ENCODE data around the gene PDE5A.
"Not testable (repeated sequence)": the region's sequence is repeated elsewhere in the genome, so short reads cannot be mapped to it uniquely, and the experiment has no call there.

Gene PDE5A

DNA sequence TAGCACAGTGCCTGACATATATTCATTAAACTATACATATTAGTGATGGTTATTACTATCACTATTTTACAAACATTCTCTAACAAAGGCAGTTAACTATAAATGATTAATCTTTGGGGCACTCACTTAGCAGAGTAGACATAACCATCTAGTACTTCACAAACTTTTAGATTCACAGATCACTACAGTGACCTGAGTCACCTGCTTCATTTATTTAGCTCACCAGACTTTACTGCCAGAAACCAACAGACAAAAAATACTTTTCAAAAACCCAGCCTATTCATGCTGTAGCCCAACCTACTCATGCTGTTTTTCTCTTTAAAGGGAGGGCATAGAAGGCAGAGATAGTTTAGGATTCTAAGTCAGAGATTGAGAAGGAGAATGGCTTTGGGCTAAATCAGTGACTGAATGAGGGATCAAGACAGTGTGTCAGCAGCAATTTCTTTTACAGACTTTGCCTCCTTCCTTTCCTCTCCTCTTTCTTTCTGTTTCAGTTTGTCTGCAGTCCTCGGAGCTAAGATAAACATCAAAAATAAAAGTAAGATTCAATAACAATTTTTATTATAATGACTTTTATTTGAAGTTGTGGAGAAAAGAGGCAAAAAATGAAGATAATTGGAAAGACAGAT lies 34.7 kb upstream of the PDE5A start:
- H3K4me3 ChIP-seq (ENCODE audit: low read depth, low read length): no peak overlapping the region
- no peak overlapping the region for H3K27ac ChIP-seq (ENCODE audit: low read depth, low read length)
- H3K4me1 ChIP-seq (ENCODE audit: control insufficient read depth, insufficient read depth, low read length): peaks cover 8% of the 10 kb centered on the region; the same call in 1 of the 2 replicates
- no peaks in the 10 kb centered on the region for H3K9me3 ChIP-seq (ENCODE audit: control insufficient read depth, insufficient read depth, low read depth, low read length)
- H3K27me3 ChIP-seq (ENCODE audit: control insufficient read depth, insufficient read depth, low read length): no peaks in the 10 kb centered on the region
- H3K36me3 ChIP-seq (ENCODE audit: control insufficient read depth, insufficient read depth, low read length): no peaks in the 10 kb centered on the region
- H3K9ac ChIP-seq (ENCODE audit: low read length): no peak overlapping the region

DNA sequence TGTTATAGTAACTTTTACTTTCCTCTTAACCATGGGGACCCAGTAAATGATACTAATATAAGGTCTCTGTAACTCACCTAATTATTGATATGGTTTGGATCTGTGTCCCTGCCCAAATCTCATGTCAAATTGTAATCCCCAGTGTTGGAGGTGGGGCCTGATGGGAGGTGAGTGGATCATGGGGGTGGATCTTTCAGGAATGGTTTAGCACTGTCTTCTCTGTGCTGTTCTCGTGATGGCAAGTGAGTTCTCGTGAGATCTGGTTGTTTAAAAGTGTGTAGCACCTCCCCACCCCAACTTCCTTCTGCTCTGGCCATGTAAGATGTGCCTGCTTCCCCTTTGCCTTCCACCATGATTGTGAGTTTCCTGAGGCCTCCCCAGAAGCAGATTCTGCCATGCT lies 34.0 kb upstream of the PDE5A start:
- H3K9ac ChIP-seq (ENCODE audit: low read length); H3K4me3 ChIP-seq (ENCODE audit: low read depth, low read length); H3K4me1 ChIP-seq (ENCODE audit: control insufficient read depth, insufficient read depth, low read length); H3K9me3 ChIP-seq (ENCODE audit: control insufficient read depth, insufficient read depth, low read depth, low read length); H3K27me3 ChIP-seq (ENCODE audit: control insufficient read depth, insufficient read depth, low read length); H3K36me3 ChIP-seq (ENCODE audit: control insufficient read depth, insufficient read depth, low read length); H3K27ac ChIP-seq (ENCODE audit: low read depth, low read length): not testable (repeated sequence)

DNA sequence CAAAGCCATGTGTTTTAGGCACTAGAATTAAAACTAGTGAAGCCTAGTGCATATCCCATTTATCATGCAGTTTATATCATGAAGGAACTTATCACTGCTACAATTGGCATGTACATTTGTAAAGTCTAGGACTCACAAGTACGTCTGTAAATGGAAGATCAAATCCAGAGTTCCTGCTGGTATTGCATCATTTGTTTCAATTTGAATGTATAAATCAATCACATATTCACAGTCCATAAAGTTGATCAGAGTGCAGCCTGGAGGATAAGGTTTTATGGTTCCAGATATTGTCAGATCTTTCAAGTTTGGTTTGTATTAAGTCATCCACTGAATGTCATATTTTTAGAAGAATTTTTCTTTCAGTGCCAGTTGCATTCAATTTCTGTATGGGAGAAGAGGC lies 32.6 kb upstream of the PDE5A start:
- no peak overlapping the region for H3K9ac ChIP-seq (ENCODE audit: low read length)
- H3K4me3 ChIP-seq (ENCODE audit: low read depth, low read length): no peak overlapping the region
- no peaks in the 10 kb centered on the region for H3K36me3 ChIP-seq (ENCODE audit: control insufficient read depth, insufficient read depth, low read length)

DNA sequence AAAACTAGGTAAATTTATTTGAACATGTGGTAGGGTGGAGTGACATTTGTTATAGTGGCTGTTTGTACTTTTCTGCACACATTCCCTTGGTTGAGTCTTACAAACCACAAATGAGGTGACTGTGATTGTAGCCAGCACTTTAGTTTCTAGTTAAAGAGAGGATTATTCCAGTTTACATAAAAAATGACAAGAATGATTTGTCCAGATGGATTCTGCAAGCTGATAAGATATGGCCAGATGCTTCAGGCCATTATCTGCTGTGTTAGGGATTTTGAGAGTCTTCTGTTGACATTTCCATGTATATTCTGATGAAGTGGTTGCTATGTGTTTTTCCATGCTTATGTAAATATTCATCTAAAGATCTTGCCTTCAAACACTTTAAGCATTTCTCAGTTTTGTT lies 31.0 kb upstream of the PDE5A start:
- H3K9me3 ChIP-seq (ENCODE audit: control insufficient read depth, insufficient read depth, low read depth, low read length): no peaks in the 10 kb centered on the region
- H3K4me3 ChIP-seq (ENCODE audit: low read depth, low read length): no peak overlapping the region
- H3K4me1 ChIP-seq (ENCODE audit: control insufficient read depth, insufficient read depth, low read length): peaks cover 17% of the 10 kb centered on the region; the same call in 1 of the 2 replicates
- H3K27me3 ChIP-seq (ENCODE audit: control insufficient read depth, insufficient read depth, low read length): no peaks in the 10 kb centered on the region
- no peak overlapping the region for H3K27ac ChIP-seq (ENCODE audit: low read depth, low read length)
- no peak overlapping the region for H3K9ac ChIP-seq (ENCODE audit: low read length)
- H3K36me3 ChIP-seq (ENCODE audit: control insufficient read depth, insufficient read depth, low read length): no peaks in the 10 kb centered on the region

More for the DNA sequence above, 32.6 kb upstream of the PDE5A start:
- H3K9me3 ChIP-seq (ENCODE audit: control insufficient read depth, insufficient read depth, low read depth, low read length): no peaks in the 10 kb centered on the region
- no peaks in the 10 kb centered on the region for H3K27me3 ChIP-seq (ENCODE audit: control insufficient read depth, insufficient read depth, low read length)
- H3K4me1 ChIP-seq (ENCODE audit: control insufficient read depth, insufficient read depth, low read length): peaks cover 16% of the 10 kb centered on the region; the same call in 1 of the 2 replicates
- H3K27ac ChIP-seq (ENCODE audit: low read depth, low read length): no peak overlapping the region

DNA sequence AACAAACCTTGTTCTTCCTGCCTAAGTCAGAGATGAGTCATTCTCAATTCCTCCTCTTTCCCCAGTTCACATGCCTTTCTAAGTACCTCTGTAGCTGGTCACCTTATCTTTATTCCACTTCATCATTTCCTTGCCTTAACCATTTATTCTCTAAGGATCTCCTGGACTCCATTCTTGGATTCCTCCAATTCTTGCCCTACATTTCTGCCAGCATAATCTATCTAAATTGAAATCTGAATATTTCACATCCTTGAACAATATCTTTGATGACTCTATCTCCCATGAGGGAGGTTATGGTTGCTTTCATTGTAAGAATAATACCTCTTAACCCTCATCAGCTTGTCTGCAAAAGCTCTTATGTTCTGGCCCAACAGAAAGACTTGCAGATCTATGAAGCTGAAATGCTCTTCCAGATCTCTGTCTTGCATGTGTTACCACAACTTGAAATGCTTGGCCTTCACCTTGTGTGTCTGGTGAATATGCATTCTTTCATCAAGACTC lies 28.6 kb upstream of the PDE5A start:
- Histone ChIP-seq H3K9me3 (ENCODE audit: control insufficient read depth, insufficient read depth, low read depth, low read length) (no peaks in the 10 kb centered on the region), H3K36me3 (ENCODE audit: control insufficient read depth, insufficient read depth, low read length) (no peaks in the 10 kb centered on the region), H3K27me3 (ENCODE audit: control insufficient read depth, insufficient read depth, low read length) (no peaks in the 10 kb centered on the region), H3K27ac (ENCODE audit: low read depth, low read length) (no peak overlapping the region), H3K4me3 (ENCODE audit: low read depth, low read length) (no peak overlapping the region), H3K4me1 (ENCODE audit: control insufficient read depth, insufficient read depth, low read length) (peaks cover 17% of the 10 kb centered on the region; the same call in 1 of the 2 replicates), H3K9ac (ENCODE audit: low read length) (no peak overlapping the region)

DNA sequence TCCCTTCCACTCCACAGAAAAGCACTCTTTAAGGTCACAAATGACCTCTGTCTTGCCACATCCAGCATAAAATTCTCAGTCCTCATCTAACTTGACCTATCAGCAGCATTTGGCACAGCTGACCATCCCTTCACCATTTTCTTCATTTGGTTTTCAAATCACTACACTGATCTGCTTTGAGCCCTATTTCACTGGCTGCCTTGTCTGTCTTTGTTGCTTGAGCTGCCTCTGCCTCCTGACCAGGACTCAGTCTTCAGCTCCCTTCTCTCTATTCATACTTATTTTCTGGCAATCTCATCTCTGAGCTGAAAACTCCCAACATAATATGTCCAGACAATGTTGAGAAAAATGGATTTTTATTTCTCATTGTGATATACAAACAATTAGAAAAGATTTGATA lies 27.7 kb upstream of the PDE5A start:
- H3K4me3 ChIP-seq (ENCODE audit: low read depth, low read length): no peak overlapping the region
- no peak overlapping the region for H3K27ac ChIP-seq (ENCODE audit: low read depth, low read length)
- H3K9ac ChIP-seq (ENCODE audit: low read length): no peak overlapping the region
- no peaks in the 10 kb centered on the region for H3K27me3 ChIP-seq (ENCODE audit: control insufficient read depth, insufficient read depth, low read length)
- H3K4me1 ChIP-seq (ENCODE audit: control insufficient read depth, insufficient read depth, low read length): peaks cover 17% of the 10 kb centered on the region; the same call in 1 of the 2 replicates
- no peaks in the 10 kb centered on the region for H3K9me3 ChIP-seq (ENCODE audit: control insufficient read depth, insufficient read depth, low read depth, low read length)
- no peaks in the 10 kb centered on the region for H3K36me3 ChIP-seq (ENCODE audit: control insufficient read depth, insufficient read depth, low read length)

DNA sequence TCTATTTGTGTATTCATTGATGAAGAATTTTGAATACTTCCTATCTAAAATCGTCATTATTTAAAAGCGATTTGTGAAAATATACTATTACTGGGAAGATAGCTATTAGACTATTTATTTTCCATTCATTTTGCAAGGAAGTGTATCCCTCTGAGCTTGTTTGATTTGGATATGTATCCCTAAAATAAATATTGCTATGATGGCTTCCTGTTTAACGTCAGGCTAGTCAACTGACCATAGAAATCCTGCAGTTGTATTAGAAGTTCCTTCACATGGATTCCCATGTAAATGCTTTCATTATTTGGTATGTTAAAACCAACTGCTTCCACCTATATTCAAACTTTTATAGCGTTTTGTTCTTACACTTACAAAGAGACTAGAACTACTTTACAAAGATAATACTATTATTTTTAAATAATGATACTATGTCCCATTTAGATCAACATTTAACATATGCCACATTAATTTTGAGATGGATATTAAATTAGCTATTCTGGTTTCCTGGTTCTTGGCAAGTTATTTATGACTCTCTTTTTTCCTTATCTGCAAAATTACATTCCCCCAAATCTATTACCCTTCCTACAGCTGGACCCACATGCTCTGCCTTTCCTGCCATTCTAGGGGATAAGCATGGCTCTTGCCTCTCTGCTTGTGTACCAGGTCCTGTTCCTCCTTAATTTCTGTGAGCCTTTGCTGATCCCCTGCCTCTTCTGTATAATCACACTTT lies 26.7 kb upstream of the PDE5A start:
- Histone ChIP-seq H3K27me3 (ENCODE audit: control insufficient read depth, insufficient read depth, low read length) (no peaks in the 10 kb centered on the region), H3K4me3 (ENCODE audit: low read depth, low read length) (no peak overlapping the region), H3K9me3 (ENCODE audit: control insufficient read depth, insufficient read depth, low read depth, low read length) (no peaks in the 10 kb centered on the region), H3K9ac (ENCODE audit: low read length) (no peak overlapping the region), H3K36me3 (ENCODE audit: control insufficient read depth, insufficient read depth, low read length) (no peaks in the 10 kb centered on the region), H3K27ac (ENCODE audit: low read depth, low read length) (no peak overlapping the region), H3K4me1 (ENCODE audit: control insufficient read depth, insufficient read depth, low read length) (peaks cover 17% of the 10 kb centered on the region; the same call in 1 of the 2 replicates)

DNA sequence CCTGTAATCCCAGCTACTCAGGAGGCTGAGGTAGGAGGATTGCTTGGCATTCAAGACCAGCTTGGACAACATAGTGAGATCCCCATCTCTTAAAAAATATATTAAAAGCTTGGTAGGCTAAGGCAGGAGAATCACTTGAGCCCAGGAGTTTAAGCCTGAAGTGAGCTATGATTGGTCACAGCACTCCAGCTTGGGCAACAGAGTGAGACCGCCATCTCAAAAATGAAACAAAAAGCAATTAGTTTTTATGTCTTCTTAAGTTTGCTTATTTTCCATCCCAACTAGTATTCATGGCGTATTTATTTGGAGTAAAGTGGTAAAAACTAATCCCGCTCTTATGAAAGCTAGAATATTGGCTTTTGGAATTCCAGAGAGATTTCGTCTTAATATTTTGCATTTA lies 25.4 kb upstream of the PDE5A start:
- Histone ChIP-seq H3K36me3 (ENCODE audit: control insufficient read depth, insufficient read depth, low read length) (no peaks in the 10 kb centered on the region), H3K4me1 (ENCODE audit: control insufficient read depth, insufficient read depth, low read length) (peaks cover 14% of the 10 kb centered on the region; the same call in 1 of the 2 replicates), H3K27me3 (ENCODE audit: control insufficient read depth, insufficient read depth, low read length) (no peaks in the 10 kb centered on the region), H3K27ac (ENCODE audit: low read depth, low read length) (no peak overlapping the region), H3K4me3 (ENCODE audit: low read depth, low read length) (no peak overlapping the region), H3K9me3 (ENCODE audit: control insufficient read depth, insufficient read depth, low read depth, low read length) (no peaks in the 10 kb centered on the region), H3K9ac (ENCODE audit: low read length) (no peak overlapping the region)

DNA sequence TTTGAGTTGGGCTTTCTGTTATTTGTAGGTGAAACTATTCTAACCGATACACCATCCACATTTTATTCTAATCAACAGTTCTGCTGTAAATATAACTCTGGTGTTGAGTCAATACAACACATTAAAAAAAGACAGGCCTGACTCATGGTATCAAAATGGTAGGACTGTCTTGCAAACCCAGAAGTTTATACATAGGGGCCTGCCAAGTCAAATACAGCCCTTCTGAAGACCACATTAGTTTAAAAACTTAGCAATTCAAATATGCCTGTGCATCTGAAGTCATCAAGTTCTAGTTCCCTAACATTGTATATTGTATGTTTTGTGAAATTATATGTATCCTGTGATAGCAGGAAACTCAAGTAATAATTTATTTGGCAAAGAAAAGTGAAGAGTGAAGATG lies 24.4 kb upstream of the PDE5A start:
- H3K36me3 ChIP-seq (ENCODE audit: control insufficient read depth, insufficient read depth, low read length): no peaks in the 10 kb centered on the region
- peaks cover 14% of the 10 kb centered on the region; the same call in 1 of the 2 replicates for H3K4me1 ChIP-seq (ENCODE audit: control insufficient read depth, insufficient read depth, low read length)
- no peaks in the 10 kb centered on the region for H3K9me3 ChIP-seq (ENCODE audit: control insufficient read depth, insufficient read depth, low read depth, low read length)
- H3K4me3 ChIP-seq (ENCODE audit: low read depth, low read length): no peak overlapping the region
- no peak overlapping the region for H3K9ac ChIP-seq (ENCODE audit: low read length)
- no peak overlapping the region for H3K27ac ChIP-seq (ENCODE audit: low read depth, low read length)
- H3K27me3 ChIP-seq (ENCODE audit: control insufficient read depth, insufficient read depth, low read length): no peaks in the 10 kb centered on the region

DNA sequence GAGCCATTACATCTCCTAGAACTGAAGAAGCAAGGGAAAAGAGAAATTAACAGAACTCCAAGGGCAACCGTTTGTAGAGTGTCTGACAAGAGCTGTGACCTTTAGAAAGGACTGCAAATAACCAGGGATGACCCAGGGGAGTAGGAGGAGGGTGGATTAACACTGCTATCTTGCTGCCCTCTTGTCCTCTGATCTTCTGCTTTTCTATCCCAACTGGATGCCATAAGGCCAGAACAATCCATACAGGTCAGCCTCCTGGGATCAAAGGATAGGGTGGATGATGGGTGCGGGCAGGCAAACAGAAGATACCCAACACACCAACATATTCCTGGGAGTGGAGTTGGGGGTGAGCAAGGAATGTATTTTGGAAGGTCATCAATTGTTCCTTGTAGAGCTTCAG lies 19.8 kb upstream of the PDE5A start:
- H3K9me3 ChIP-seq (ENCODE audit: control insufficient read depth, insufficient read depth, low read depth, low read length): no peaks in the 10 kb centered on the region
- H3K36me3 ChIP-seq (ENCODE audit: control insufficient read depth, insufficient read depth, low read length): no peaks in the 10 kb centered on the region
- H3K27ac ChIP-seq (ENCODE audit: low read depth, low read length): no peak overlapping the region
- no peak overlapping the region for H3K4me3 ChIP-seq (ENCODE audit: low read depth, low read length)
- no peak overlapping the region for H3K9ac ChIP-seq (ENCODE audit: low read length)
- H3K27me3 ChIP-seq (ENCODE audit: control insufficient read depth, insufficient read depth, low read length): no peaks in the 10 kb centered on the region
- H3K4me1 ChIP-seq (ENCODE audit: control insufficient read depth, insufficient read depth, low read length): no peaks in the 10 kb centered on the region

DNA sequence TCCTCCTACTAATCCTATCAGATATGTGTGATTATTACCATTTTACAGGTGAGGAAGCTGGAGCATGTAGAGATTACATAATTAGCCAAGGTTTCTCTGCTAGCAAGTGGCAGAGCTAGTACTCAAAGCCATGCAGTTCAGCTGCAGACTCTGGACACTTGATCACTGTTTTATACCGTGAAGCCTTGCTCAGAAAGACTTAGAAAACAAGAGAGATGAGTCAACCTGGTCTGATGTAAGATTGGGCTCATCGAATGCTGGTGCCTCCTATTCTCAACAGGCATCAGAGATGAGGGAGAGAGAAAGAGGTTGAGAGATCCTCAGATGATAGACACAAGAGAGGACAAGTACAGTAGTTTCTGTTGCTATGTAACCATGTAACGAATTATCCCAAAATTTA lies 19.0 kb upstream of the PDE5A start:
- Histone ChIP-seq H3K27me3 (ENCODE audit: control insufficient read depth, insufficient read depth, low read length) (no peaks in the 10 kb centered on the region), H3K4me3 (ENCODE audit: low read depth, low read length) (no peak overlapping the region), H3K36me3 (ENCODE audit: control insufficient read depth, insufficient read depth, low read length) (no peaks in the 10 kb centered on the region), H3K9me3 (ENCODE audit: control insufficient read depth, insufficient read depth, low read depth, low read length) (no peaks in the 10 kb centered on the region), H3K4me1 (ENCODE audit: control insufficient read depth, insufficient read depth, low read length) (no peaks in the 10 kb centered on the region), H3K27ac (ENCODE audit: low read depth, low read length) (no peak overlapping the region), H3K9ac (ENCODE audit: low read length) (no peak overlapping the region)

Measured in HUES6 (cell line).